GM21576 (cell line): ENCODE results near the gene IL1RL2.

Experiments
- ATAC-seq: cut with Tn5 transposase; IDR thresholded peaks from one replicate; pipeline ENCODE4 v1.9.1; 2021; ENCODE audit warnings: mild to moderate bottlenecking, moderate library complexity; ENCODE audit not compliant: unreplicated experiment

The IL1RL2 gene

DNA sequence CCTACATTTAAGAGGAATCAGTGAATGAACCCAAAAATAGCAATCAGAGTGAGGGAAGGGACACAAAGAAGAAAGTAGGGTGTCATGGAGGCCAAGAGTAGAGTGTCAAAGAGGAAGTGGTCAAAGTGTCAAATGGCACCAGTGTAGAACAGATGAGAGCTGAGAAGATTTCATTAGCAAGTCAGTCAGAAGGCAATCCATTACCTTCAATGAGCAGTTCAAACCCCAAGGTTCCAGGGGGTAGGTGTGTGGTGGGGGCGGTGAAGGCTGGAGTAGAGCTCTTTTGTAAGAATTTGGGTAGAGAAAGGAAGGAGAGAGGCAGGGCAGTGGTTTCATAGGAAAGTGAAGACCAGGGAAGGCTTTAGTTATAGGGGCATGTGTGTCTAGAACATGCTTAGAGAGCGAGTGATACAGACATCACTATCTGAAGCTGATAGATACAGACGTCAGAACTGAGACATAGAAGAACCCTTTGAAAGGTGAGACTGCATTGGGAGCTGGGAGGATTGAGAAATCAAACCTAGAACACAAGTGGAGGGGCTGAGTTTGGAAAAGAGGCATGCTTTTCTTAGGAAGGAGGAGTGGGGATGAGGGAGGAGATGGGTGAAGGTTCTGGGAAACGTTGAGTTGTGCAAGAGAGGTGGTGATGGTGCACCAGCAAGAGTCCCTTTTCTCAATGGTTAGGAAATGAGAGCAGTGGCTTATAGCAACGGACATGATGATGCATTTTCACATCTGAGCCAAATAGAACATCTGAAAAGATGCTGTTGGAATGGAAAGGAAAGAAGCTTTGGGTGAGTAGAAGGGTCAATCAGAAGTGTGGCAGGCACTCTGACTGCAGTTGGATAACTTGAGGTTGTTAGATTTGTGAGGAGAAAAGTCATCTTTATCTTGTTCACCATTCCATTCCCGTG is 75.7 kb downstream of the IL1RL2 start:
- no peak for ATAC-seq

- ATAC-seq, result no peak
Measured at GRCh38 chr2:102264952-102265351, 78.1 kb downstream of the IL1RL2 start.

DNA sequence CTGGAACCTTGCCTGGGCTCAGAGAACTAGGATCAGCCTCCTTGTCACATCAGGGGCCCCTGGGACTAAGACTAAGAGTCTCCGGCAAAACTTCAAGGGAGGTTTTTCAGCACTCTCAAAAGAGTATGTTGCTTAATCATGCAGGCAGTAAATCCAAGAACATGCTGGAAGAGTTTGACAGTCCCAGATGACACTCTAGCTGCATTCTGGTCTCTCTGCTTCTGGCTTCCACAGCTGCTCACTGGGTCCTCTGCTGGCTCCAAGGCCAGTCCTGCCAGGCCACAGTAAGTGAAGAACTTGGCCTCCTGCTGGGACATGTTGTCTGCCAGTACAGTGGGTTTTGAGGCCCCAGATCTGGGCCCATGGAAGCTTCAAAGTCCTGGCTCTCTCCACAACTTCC is 79.4 kb downstream of the IL1RL2 start:
- no peak for ATAC-seq

GRCh38 chr2:102267774-102268173 is 81.0 kb downstream of the IL1RL2 start:
- ATAC-seq, result no peak

DNA sequence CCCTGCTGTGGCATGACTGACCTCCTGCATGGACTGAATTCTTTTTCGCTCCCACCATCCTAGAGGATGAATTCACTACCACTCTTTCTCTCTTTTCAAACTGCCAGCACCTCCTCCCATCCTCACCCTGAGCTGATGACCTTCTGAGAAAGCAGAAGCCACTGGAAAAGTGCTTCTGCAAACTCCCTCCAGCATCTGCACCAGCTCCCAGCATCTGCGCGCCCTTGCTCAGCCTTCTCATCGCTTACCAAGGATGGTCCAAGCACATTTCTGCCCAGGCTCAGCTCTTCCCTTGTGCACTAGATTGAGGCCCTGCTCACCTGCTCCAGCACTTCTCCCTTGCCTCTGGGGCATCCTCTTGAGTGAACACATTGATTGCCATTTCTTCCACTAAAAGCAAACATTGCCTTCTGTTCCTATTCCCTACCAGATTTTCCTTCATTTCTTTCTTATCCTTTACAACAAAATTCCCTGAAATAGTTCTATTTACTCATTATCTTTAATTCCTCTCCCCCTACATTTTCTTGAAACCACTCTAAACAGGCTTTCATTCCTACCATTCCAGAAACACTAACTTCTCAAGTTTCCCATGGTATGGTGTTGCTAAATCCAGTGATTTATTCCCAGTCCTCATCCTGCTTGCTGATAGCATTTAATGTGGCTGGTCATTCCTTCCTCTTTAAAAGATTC is 81.8 kb downstream of the IL1RL2 start:
- ATAC-seq, result no peak

DNA sequence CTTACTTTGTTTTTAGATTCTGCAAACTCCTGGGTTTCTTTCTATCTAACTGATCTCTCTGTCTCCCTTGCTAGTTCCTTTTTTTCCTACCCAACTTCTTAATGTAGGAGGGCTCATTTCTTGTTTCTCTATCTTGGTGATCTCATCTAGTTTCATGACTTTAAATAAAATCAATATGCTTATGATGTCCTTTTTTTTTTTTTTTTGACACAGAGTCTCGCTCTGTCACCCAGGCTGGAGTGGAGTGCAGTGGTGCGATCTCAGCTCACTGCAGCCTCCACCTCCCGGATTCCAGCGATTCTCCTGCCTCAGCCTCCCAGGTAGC is 82.3 kb downstream of the IL1RL2 start:
- ATAC-seq, result no peak

- no peak for ATAC-seq
Measured at GRCh38 chr2:102271844-102272243, 85.0 kb downstream of the IL1RL2 start.

DNA sequence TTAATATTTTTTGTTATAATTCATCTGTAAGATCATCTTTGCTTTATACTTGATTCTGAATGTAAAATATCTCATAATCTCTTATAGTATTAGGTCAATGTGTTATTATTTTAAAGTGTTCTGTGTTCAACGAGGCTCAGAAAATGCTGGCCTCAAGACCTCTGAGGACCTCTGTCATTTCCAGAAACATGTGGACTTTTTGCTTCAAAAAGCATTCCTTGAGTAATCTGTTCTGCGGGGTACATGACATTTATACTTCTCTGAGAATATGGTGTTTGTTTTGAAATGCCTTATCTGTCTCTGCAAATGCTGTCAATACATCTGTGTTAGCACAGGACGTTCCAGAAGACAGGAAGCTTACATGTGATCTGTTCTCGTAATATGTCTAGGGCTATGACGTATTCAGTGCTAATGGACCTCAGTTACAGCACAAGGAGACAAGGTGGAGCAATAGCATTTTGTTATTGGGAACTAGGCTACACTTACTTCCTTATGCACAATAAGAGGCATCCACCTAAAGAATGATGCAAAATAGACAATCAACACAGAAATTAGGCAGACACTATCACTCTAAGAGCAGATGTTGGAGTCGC is 86.9 kb downstream of the IL1RL2 start:
- ATAC-seq, result no peak

DNA sequence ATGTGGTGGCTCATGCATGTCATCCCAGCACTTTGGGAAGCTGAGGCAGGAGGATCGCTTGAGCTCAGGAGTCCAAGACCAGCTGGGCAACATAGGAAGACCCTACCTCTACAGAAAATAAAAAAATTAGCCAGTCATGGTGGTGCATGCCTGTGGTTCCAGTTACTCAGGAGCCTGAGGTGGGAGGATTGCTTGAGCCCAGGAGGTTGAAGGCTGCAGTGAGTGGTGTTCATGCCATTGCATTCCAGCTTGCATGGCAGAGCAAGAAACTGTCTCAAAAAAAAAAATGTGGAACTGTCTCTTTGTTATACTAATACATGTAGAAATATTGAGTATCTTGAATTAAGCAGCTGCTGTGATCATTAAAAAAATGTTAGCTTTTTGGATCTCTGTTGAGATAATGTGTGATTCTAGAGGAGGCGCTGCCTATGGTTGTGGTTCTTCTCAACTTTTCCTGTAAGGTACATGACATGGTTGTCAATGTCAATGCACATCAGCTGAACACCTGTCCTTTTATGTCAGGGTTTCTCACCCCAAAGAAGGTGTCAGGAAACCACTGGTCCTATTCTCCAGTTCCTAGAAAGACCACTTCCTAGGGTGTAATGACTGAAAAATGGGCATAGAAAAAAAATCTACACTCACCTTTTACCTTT is 89.9 kb downstream of the IL1RL2 start:
- no peak for ATAC-seq

DNA sequence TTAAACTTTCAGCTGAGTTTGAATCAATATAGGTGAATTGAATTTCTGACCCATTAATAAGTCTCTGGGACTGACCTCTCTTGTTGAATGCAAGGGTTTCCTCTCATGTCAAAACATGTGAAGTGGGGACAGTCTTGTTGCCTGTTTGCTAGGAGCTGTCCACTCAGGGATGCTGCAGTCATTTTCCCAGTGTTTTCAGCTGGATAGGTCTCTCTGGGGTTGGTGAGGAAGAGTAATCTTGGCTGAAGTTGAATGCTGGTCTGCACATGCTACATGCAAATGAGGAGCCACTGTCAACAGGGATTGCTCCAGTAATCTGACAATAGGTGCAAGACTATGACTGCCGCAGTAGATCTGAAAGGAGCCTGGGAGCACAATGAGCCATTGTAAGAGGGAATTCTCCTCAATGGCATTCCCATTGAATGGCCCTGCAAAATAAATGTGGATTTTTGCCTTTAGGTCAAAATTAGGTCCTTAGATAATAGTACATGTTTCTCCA is 90.4 kb downstream of the IL1RL2 start:
- no peak for ATAC-seq

GRCh38 chr2:102278720-102279390 is 92.0 kb downstream of the IL1RL2 start:
- ATAC-seq, result no peak

DNA sequence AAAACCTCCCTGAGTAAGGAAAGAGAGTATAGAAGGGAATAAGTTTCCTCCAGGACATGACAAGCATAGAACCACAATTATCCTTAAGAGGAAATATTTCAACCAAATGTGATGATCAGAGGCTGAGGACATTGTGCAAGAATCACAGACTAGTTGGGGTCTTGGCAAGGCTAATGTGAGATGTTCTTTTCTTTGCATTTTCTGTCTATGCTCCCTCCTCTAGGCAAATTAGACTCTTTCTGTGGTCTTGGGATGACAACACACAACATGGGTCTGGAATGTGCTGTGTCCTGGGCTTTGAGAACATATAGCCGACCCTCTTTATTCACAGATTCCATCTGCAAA is 92.5 kb downstream of the IL1RL2 start:
- no peak for ATAC-seq

GRCh38 chr2:102282678-102283091 is 95.9 kb downstream of the IL1RL2 start:
- ATAC-seq, result no peak

GRCh38 chr2:102283996-102284395 is 97.2 kb downstream of the IL1RL2 start:
- ATAC-seq, result no peak

GRCh38 chr2:102284611-102285010 is 97.8 kb downstream of the IL1RL2 start:
- no peak for ATAC-seq

- ATAC-seq, result no peak
Measured at GRCh38 chr2:102285368-102285767, 98.5 kb downstream of the IL1RL2 start.

DNA sequence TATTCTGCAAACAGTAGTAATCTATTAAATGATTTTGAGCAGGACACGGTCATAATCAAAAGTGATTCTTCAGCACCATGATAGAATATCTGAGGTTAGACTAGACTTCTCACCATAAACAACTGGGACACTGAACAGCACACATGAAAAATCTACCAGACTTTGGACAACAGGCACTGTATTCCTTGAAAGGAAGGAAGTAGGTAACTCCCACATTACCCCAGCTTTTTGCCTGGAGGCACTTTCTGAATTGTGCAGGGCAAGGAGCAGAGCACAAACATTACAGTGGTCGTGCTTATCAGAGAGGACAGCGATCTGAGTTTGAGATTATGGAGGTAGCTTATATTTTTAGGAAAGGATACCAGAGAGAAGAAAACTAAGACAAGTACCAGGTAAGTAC is 99.2 kb downstream of the IL1RL2 start:
- no peak for ATAC-seq

DNA sequence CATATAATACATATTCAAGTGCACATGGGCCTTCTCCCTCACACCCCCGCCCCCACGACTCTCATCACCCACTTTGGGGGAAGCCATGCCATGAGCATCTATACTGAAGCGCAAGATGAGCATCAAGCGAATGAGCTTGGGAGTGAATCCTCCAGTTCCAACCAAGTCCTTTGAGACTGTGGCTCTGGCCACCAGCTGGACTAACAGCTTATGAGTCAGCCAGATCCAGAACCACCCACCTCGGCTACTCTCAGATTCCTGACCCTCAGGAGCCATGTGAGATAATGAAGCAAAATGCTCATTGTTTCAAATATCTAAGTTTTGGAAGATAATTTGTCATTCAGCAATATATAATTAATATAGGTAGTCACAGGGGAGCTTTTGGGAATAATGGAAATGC is 102.3 kb downstream of the IL1RL2 start:
- ATAC-seq, result no peak
